ENCODE results near the gene SLC22A15. TPM values are rescaled to one million over a fixed set of nuclear protein-coding genes. Genes with fewer than 3 reads are reported as not detected.

SLC22A15 gene
- total RNA-seq, 5 donors from 2014 or later (not counting 1 experiment from before 2014, with no cell fraction given), result 0.41 to 1.3 (median 0.73) TPM

GRCh38 chr1:116097626-116098025 lies 121.3 kb downstream of the SLC22A15 start:
- DNase-seq, result no peak
- POLR2A ChIA-PET, result no interaction called here
- WGBS (ENCODE audit: insufficient coverage), result no CpG with 5 or more reads among the region's 1 CpG
- Mint-ChIP-seq H3K4me1 (no peaks in the 10 kb centered on the region), H3K27ac (no peak overlapping the region), H3K9me3 (peaks cover 3 to 12% (median 11%) of the 10 kb centered on the region in 3 donors), H3K4me3 (no peak overlapping the region), H3K36me3 (peaks cover 4% of the 10 kb centered on the region), H3K27me3 (peaks cover 17 to 22% of the 10 kb centered on the region in 2 donors)
- Histone ChIP-seq H3K4me1 (ENCODE audit: control insufficient read depth in 1 of 2, extremely low read depth in 1 of 2, insufficient read depth in 2 of 2, low read length in 2 of 2) (no peaks in the 10 kb centered on the region), H3K27me3 (replicated peaks in 1 of 2; ENCODE audit: control insufficient read depth in 2 of 2, extremely low read depth in 1 of 2, insufficient read depth in 2 of 2, low read length in 1 of 2) (peaks cover 0 to 2% of the 10 kb centered on the region in 2 experiments), H3K4me3 (ENCODE audit: control insufficient read depth in 1 of 2, extremely low read depth in 1 of 2, low read length in 1 of 2) (no peak overlapping the region), H3K36me3 (ENCODE audit: control insufficient read depth in 2 of 2, extremely low read depth in 1 of 2, insufficient read depth in 1 of 2, low read length in 1 of 2) (no peaks in the 10 kb centered on the region), H3K9me3 (no peaks in the 10 kb centered on the region), H3K27ac (ENCODE audit: low read length) (no peak overlapping the region)
- CTCF ChIA-PET, result interaction anchor here in 1 of 2 donors (0.6 kb wide), 1 partner anchor 74 kb away, joined by 3 read pairs; no protein-coding TSS in a partner anchor
- ATAC-seq (replicated peaks in 1 of 4), result no peak

- no peak overlapping the region for H3K4me3 ChIP-seq (ENCODE audit: control insufficient read depth in 1 of 2, extremely low read depth in 1 of 2, low read length in 1 of 2)
- H3K4me1 Mint-ChIP-seq, result no peaks in the 10 kb centered on the region
- no peak overlapping the region for H3K27ac Mint-ChIP-seq
- peaks cover 5 to 18% of the 10 kb centered on the region in 2 donors for H3K27me3 Mint-ChIP-seq
- DNase-seq (no peak), ATAC-seq (replicated peaks in 1 of 4) (no peak)
- H3K9me3 ChIP-seq, result no peaks in the 10 kb centered on the region
- no peaks in the 10 kb centered on the region for H3K4me1 ChIP-seq (ENCODE audit: control insufficient read depth in 1 of 2, extremely low read depth in 1 of 2, insufficient read depth in 2 of 2, low read length in 2 of 2)
- H3K4me3 Mint-ChIP-seq, result no peak overlapping the region
- CTCF ChIA-PET, result no interaction called here
- H3K27ac ChIP-seq (ENCODE audit: low read length), result no peak overlapping the region
- WGBS (ENCODE audit: insufficient coverage), result 96% methylated on average over 3 of the region's 4 CpGs
- no peaks in the 10 kb centered on the region for H3K27me3 ChIP-seq (replicated peaks in 1 of 2; ENCODE audit: control insufficient read depth in 2 of 2, extremely low read depth in 1 of 2, insufficient read depth in 2 of 2, low read length in 1 of 2)
- no peaks in the 10 kb centered on the region for H3K36me3 ChIP-seq (ENCODE audit: control insufficient read depth in 2 of 2, extremely low read depth in 1 of 2, insufficient read depth in 1 of 2, low read length in 1 of 2)
- H3K9me3 Mint-ChIP-seq, result peaks cover 3 to 12% (median 9%) of the 10 kb centered on the region in 3 donors
- POLR2A ChIA-PET, result interaction anchor here in 1 of 2 donors (0.6 kb wide), 1 partner anchor 1449 kb away, joined by 8 read pairs; no protein-coding TSS in a partner anchor
- peaks cover 4% of the 10 kb centered on the region for H3K36me3 Mint-ChIP-seq
Measured at GRCh38 chr1:116099379-116099778, 123.1 kb downstream of the SLC22A15 start.

GRCh38 chr1:116099919-116100318 lies 123.6 kb downstream of the SLC22A15 start:
- DNase-seq (no peak), ATAC-seq (replicated peaks in 1 of 4) (no peak)
- ChIA-PET CTCF (no interaction called here), POLR2A (no interaction called here)
- Mint-ChIP-seq H3K27me3 (peaks cover 4 to 18% of the 10 kb centered on the region in 2 donors), H3K36me3 (peaks cover 4% of the 10 kb centered on the region), H3K4me1 (no peaks in the 10 kb centered on the region), H3K27ac (no peak overlapping the region), H3K9me3 (peaks cover 3 to 11% (median 8%) of the 10 kb centered on the region in 3 donors), H3K4me3 (no peak overlapping the region)
- Histone ChIP-seq H3K4me1 (ENCODE audit: control insufficient read depth in 1 of 2, extremely low read depth in 1 of 2, insufficient read depth in 2 of 2, low read length in 2 of 2) (no peaks in the 10 kb centered on the region), H3K9me3 (no peaks in the 10 kb centered on the region), H3K27me3 (replicated peaks in 1 of 2; ENCODE audit: control insufficient read depth in 2 of 2, extremely low read depth in 1 of 2, insufficient read depth in 2 of 2, low read length in 1 of 2) (no peaks in the 10 kb centered on the region), H3K36me3 (ENCODE audit: control insufficient read depth in 2 of 2, extremely low read depth in 1 of 2, insufficient read depth in 1 of 2, low read length in 1 of 2) (no peaks in the 10 kb centered on the region), H3K4me3 (ENCODE audit: control insufficient read depth in 1 of 2, extremely low read depth in 1 of 2, low read length in 1 of 2) (no peak overlapping the region), H3K27ac (ENCODE audit: low read length) (no peak overlapping the region)
- WGBS (ENCODE audit: insufficient coverage), result 38% methylated on average over 1 of the region's 2 CpGs

GRCh38 chr1:116104667-116105066 lies 128.4 kb downstream of the SLC22A15 start:
- no peak for DNase-seq
- Mint-ChIP-seq H3K27me3 (peaks cover 4 to 10% of the 10 kb centered on the region in 2 donors), H3K36me3 (no peaks in the 10 kb centered on the region), H3K9me3 (no peaks in the 10 kb centered on the region), H3K4me1 (no peaks in the 10 kb centered on the region), H3K27ac (no peak overlapping the region), H3K4me3 (no peak overlapping the region)
- H3K4me1 ChIP-seq (ENCODE audit: control insufficient read depth in 1 of 2, extremely low read depth in 1 of 2, insufficient read depth in 2 of 2, low read length in 2 of 2), result no peaks in the 10 kb centered on the region
- WGBS (ENCODE audit: insufficient coverage), result 76% methylated on average over 3 of the region's 3 CpGs
- ChIA-PET CTCF (no interaction called here), POLR2A (no interaction called here)
- H3K27ac ChIP-seq (ENCODE audit: low read length), result no peak overlapping the region
- H3K9me3 ChIP-seq, result no peaks in the 10 kb centered on the region
- peaks cover 0 to 3% of the 10 kb centered on the region in 2 experiments for H3K27me3 ChIP-seq (replicated peaks in 1 of 2; ENCODE audit: control insufficient read depth in 2 of 2, extremely low read depth in 1 of 2, insufficient read depth in 2 of 2, low read length in 1 of 2)
- no peak overlapping the region for H3K4me3 ChIP-seq (ENCODE audit: control insufficient read depth in 1 of 2, extremely low read depth in 1 of 2, low read length in 1 of 2)
- H3K36me3 ChIP-seq (ENCODE audit: control insufficient read depth in 2 of 2, extremely low read depth in 1 of 2, insufficient read depth in 1 of 2, low read length in 1 of 2), result no peaks in the 10 kb centered on the region
- ATAC-seq (replicated peaks in 1 of 4), result no peak

GRCh38 chr1:116105996-116106395 lies 129.7 kb downstream of the SLC22A15 start:
- Histone ChIP-seq H3K4me3 (ENCODE audit: control insufficient read depth in 1 of 2, extremely low read depth in 1 of 2, low read length in 1 of 2) (no peak overlapping the region), H3K36me3 (ENCODE audit: control insufficient read depth in 2 of 2, extremely low read depth in 1 of 2, insufficient read depth in 1 of 2, low read length in 1 of 2) (no peaks in the 10 kb centered on the region), H3K27me3 (replicated peaks in 1 of 2; ENCODE audit: control insufficient read depth in 2 of 2, extremely low read depth in 1 of 2, insufficient read depth in 2 of 2, low read length in 1 of 2) (peaks cover 0 to 3% of the 10 kb centered on the region in 2 experiments), H3K27ac (ENCODE audit: low read length) (no peak overlapping the region), H3K4me1 (ENCODE audit: control insufficient read depth in 1 of 2, extremely low read depth in 1 of 2, insufficient read depth in 2 of 2, low read length in 2 of 2) (no peaks in the 10 kb centered on the region), H3K9me3 (no peaks in the 10 kb centered on the region)
- POLR2A ChIA-PET, result no interaction called here
- Mint-ChIP-seq H3K4me3 (no peak overlapping the region), H3K27me3 (peaks cover 4 to 11% of the 10 kb centered on the region in 2 donors), H3K27ac (no peak overlapping the region), H3K36me3 (no peaks in the 10 kb centered on the region), H3K9me3 (no peaks in the 10 kb centered on the region), H3K4me1 (no peaks in the 10 kb centered on the region)
- no peak for ATAC-seq (replicated peaks in 1 of 4)
- DNase-seq, result no peak
- WGBS (ENCODE audit: insufficient coverage), result 60% methylated on average over 1 of the region's 2 CpGs
- CTCF ChIA-PET, result interaction anchor here in 1 of 2 donors (0.7 kb wide), 1 partner anchor 22 kb away, joined by 5 read pairs; no protein-coding TSS in a partner anchor

- no peaks in the 10 kb centered on the region for H3K9me3 Mint-ChIP-seq
- H3K4me3 ChIP-seq (ENCODE audit: control insufficient read depth in 1 of 2, extremely low read depth in 1 of 2, low read length in 1 of 2), result no peak overlapping the region
- no peak overlapping the region for H3K4me3 Mint-ChIP-seq
- no peaks in the 10 kb centered on the region for H3K4me1 Mint-ChIP-seq
- POLR2A ChIA-PET, result no interaction called here
- CTCF ChIA-PET, result no interaction called here
- ATAC-seq (replicated peaks in 1 of 4) (no peak), DNase-seq (no peak)
- H3K27me3 ChIP-seq (replicated peaks in 1 of 2; ENCODE audit: control insufficient read depth in 2 of 2, extremely low read depth in 1 of 2, insufficient read depth in 2 of 2, low read length in 1 of 2), result peaks cover 0 to 3% of the 10 kb centered on the region in 2 experiments
- no peak overlapping the region for H3K27ac ChIP-seq (ENCODE audit: low read length)
- H3K36me3 ChIP-seq (ENCODE audit: control insufficient read depth in 2 of 2, extremely low read depth in 1 of 2, insufficient read depth in 1 of 2, low read length in 1 of 2), result no peaks in the 10 kb centered on the region
- H3K4me1 ChIP-seq (ENCODE audit: control insufficient read depth in 1 of 2, extremely low read depth in 1 of 2, insufficient read depth in 2 of 2, low read length in 2 of 2), result no peaks in the 10 kb centered on the region
- WGBS (ENCODE audit: insufficient coverage), result 91% methylated on average over 3 of the region's 4 CpGs
- no peaks in the 10 kb centered on the region for H3K36me3 Mint-ChIP-seq
- H3K27me3 Mint-ChIP-seq, result peaks cover 6 to 14% of the 10 kb centered on the region in 2 donors
- H3K27ac Mint-ChIP-seq, result no peak overlapping the region
- H3K9me3 ChIP-seq, result no peaks in the 10 kb centered on the region
Measured at GRCh38 chr1:116106646-116107045, 130.3 kb downstream of the SLC22A15 start.

- 70% methylated on average over 3 of the region's 4 CpGs for WGBS (ENCODE audit: insufficient coverage)
- ChIA-PET POLR2A (no interaction called here), CTCF (no interaction called here)
- Mint-ChIP-seq H3K27me3 (peaks cover 6 to 14% of the 10 kb centered on the region in 2 donors), H3K27ac (no peak overlapping the region), H3K9me3 (no peaks in the 10 kb centered on the region), H3K4me1 (no peaks in the 10 kb centered on the region), H3K4me3 (no peak overlapping the region), H3K36me3 (no peaks in the 10 kb centered on the region)
- Histone ChIP-seq H3K4me1 (ENCODE audit: control insufficient read depth in 1 of 2, extremely low read depth in 1 of 2, insufficient read depth in 2 of 2, low read length in 2 of 2) (no peaks in the 10 kb centered on the region), H3K9me3 (no peaks in the 10 kb centered on the region), H3K36me3 (ENCODE audit: control insufficient read depth in 2 of 2, extremely low read depth in 1 of 2, insufficient read depth in 1 of 2, low read length in 1 of 2) (no peaks in the 10 kb centered on the region), H3K27ac (ENCODE audit: low read length) (no peak overlapping the region), H3K27me3 (replicated peaks in 1 of 2; ENCODE audit: control insufficient read depth in 2 of 2, extremely low read depth in 1 of 2, insufficient read depth in 2 of 2, low read length in 1 of 2) (peaks cover 0 to 3% of the 10 kb centered on the region in 2 experiments), H3K4me3 (ENCODE audit: control insufficient read depth in 1 of 2, extremely low read depth in 1 of 2, low read length in 1 of 2) (no peak overlapping the region)
- DNase-seq (no peak), ATAC-seq (replicated peaks in 1 of 4) (no peak)
Measured at GRCh38 chr1:116107371-116107770, 131.1 kb downstream of the SLC22A15 start.

All from T-cell (primary cell).